Right renal pelvis (tissue), 4 donors: ENCODE measurements around the gene KDM7A. TPM values are rescaled to one million over a fixed set of nuclear protein-coding genes. Genes with fewer than 3 reads are reported as not detected.

Experiments used
- DNase-seq, 4 donors: peaks; one replicate each; pipeline ENCODE4 v3.0.0-alpha.2; 2013; ENCODE audit warnings: low read depth in 4 of 4, low spot score in 3 of 4, missing footprints in 1 of 4
- polyA plus RNA-seq, 4 donors: library from polyadenylated mRNA; unstranded; fragments of 120-200 nt; gene quantifications; one replicate each; pipeline ENCODE4 v1.2.1, GENCODE V29; 2013; ENCODE audit not compliant: insufficient read length in 4 of 4

The KDM7A gene
- polyA plus RNA-seq, 4 donors = 11.7 to 15.4 (median 12.8) TPM

DNA sequence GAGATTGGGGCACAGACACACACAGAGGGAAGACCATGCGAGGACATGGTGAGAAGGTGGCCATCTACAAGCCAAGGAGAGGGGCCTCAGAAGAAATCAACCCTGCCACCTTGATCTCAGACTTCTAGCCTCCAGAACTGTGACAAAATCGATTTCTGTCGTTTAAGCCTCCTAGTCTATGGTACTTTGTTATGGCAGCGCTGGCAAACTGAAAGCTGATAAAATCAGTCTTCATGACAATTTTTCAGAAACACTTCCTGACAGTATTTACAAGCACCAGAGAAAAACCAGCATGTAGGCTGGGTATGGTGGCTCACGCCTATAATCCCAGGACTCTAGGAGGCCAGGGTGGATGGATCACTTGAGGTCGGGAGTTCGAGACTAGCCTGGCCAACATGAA is 118.3 kb downstream of the KDM7A start:
- no peak for DNase-seq

DNA sequence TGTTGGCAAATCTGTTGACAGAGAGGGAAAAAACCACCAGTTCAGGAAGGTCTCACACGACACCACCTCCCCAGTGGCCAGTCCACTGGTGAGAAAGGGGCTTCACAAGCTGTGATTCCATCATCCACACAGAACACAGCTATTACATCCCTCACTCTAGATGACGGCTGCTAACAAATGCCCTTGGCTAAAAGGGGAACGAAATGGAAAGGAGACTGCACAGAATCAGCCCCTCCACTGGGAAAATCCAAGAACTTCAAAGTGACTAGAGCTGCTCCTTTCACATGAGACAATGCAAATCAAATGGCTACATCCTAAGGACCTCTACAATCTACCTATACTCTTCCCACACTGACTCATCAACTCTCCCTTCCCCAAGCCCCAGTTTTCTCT is 119.6 kb downstream of the KDM7A start:
- DNase-seq = no peak

DNA sequence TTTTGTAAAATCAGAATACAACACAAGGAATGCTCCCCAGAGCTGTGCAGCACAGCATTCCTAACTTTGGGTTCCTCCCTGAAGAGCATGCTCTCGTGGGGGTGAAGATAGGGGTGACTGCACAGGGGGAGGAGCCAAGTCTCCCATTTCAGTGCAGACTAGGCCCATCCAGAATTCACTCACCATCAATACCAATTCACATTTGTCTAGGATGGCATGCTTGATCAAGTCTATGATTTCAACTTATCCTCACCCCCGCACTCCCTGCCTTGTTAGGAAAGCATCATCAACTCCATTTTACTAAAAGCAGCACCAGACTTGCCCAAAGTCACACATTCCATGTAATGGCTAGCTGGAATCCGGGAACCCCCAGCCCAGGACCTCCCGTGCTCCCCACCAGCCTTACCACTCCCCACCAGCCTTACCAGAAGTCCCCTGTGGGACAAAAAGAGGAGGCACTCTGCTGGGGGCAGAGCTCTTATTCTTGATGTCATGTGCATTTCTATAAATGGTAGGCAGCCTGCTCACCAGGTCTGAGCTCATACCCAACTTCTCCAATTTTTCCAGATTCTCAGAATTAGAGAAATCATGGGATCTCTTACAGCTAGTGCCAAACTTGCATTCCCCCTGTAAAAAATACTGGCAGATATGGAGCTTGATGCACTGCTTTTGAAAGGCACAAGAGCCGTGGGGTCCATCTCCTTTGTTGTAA is 120.2 kb downstream of the KDM7A start:
- DNase-seq = no peak

DNA sequence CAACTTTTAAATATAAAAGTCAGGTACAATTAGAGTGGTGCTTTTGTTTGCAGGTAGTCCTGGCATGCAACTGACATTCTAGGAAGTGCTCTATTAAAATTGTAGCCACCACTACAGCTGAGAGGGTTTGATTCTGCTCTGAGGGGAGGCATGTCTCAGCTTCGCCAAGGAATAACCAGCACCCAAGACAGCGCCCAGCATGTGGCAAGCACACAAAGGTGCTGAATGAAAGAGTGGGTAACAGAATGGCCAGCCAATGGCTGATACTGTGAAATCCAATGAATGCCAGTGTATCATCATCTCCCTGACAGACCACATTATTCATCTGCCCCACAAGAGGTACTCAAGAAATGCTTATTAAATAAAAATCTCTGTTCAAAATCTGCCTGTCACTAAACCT is 121.0 kb downstream of the KDM7A start:
- DNase-seq = no peak

DNA sequence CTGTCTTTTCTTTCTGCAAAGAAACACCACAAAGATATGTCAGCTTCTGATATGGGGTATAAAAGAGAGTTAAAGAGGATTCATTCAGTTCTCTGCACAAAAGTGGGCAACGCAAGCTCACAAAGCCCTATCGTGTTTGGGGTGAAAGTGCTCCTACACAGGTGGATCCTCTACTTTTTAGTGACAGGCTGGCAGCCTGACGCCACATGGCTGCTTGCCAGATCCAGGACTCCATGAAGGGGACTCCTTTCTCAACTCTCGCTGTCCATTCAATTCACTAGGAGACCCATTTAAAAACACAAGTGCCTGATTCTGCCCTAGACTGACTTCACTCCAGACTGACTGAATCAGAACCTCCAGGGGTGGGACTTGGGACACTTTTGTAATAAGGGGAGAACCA is 122.0 kb downstream of the KDM7A start:
- no peak for DNase-seq

DNA sequence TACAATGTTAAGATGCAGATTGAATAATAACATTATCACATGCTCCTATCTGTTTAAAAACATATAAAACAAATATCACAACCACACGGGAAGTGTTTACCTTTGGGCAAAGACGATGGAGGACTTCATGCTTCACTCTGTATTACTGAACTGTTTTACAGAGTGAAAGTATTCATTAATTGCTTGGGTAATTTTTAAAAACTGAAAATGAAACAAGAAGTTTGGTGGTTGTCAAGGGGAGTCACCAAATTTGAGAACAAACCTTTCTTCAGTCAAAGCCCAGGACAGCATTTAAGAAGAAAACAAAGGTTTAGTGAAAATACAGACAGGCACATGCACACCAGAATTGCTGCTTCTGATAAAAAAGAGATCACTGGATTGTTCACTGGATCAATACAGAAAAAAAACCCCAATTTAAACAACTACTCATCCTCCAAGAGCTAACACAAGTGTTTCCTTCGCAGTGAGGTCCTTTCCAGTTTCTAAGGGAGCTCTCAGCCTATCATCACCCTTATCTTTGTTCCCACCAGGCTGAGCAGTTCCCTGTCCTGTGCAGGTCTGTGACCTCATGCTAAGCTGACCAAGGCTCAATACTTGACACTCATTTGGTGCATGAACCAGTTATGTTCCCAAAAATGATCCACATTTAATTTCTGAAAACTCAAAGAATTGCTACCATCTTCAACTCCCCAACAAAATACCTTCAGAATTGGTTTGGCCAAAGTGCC is 122.8 kb downstream of the KDM7A start:
- no peak for DNase-seq

DNA sequence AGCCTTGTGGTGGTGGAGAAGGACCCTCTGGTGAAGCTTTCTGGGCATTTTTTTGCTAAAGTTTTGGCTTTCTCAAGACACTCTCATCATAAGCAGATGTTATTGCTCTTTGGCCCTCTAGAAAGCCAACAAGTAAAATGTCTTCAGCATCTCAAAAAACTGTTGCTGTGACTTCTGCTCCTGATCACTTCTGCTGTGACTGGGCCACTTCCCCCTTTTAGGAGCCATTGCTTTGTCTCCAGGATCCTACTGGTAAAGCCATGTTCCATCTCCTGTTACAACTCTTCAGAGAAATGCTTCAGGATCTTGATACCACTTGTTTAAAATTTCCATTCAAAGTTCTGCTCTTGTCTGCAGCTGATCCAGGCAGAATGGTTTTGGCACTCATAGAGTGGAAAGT is 125.0 kb downstream of the KDM7A start:
- no peak for DNase-seq

DNA sequence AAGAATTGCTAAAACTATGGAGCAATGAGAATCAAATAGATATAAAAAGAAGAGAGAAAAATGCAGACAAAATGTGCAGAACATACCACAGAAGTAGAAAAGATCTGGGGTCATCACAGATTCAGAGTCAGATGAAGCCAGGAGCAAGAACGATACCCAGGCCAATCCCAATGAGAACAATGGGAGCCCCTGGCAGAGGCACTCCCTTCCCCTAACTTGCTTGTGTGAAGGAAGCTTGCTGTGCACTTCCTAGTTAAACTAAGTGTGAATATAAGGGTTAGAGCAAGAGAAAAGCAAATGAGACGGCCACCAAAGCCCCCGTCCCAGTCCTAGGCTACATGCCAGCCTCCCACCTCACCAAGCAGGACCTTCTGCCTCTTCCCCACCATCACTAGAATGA is 126.7 kb downstream of the KDM7A start:
- no peak for DNase-seq

DNA sequence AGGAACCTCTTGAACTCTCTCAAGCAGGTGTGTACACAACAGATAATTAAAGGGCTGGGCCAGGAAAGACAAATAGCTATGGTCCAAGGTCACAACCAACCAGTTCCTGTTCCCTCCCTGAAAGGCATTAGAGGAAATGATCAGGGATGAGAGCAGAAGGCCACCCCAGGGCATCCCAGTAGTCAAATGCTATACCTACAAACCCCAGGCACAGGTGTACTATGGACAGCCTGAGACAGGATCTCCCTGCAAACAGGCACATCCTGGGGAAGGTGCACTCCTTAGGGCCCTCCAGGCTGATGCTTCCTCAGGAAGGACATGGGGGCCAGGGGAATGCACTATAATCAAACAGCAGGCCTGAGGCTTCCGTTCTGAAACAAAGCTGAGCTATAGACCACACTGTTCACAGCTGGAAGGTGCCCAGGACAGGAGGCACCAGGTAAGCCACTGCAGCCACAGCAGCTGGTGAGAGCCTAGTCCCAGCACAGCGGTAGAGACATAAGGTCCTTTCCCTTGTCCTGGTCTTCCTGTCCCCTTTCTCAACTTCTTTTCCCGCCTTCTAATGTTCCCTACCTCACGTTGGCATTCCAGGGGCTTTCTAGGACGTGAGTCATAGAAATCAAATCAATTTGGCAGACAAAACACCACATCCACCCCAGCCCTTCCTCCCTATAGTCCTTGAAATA is 127.3 kb downstream of the KDM7A start:
- no peak for DNase-seq

DNA sequence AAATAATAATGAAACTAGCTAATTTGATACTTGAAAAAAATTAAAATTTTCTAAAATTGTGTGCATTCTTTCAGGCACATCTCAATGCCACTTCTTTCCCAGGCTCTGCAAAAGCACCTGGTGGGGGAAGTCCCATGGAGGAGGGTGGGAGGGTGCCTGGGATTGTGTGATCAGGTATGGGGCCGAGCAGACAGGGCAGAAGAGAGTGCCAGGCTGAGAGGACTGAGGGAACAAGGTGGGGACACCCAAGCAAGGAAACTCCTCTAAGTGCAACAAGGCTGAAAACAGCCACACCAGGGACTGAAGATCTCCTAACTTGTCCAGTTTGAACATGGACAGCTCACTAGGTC is 127.8 kb downstream of the KDM7A start:
- no peak for DNase-seq

DNA sequence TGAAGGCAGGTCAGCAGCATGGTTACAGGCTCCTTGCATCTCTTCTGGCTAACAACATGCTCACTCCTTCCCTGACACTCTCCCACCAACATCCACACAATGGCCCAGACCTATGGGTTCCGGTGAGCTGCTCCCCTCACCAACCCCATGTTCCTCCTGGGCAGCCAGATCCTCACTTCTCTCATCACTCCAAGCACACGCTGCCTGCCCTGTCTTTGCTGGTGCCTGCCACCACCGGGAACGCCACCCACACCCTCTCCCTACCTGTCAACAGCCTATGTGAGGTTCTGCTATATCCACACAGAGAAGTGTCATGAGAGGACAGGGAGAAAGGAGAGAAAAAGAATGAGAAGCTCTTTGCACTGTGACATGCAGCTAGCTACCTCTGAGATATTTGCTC is 128.6 kb downstream of the KDM7A start:
- no peak for DNase-seq

DNA sequence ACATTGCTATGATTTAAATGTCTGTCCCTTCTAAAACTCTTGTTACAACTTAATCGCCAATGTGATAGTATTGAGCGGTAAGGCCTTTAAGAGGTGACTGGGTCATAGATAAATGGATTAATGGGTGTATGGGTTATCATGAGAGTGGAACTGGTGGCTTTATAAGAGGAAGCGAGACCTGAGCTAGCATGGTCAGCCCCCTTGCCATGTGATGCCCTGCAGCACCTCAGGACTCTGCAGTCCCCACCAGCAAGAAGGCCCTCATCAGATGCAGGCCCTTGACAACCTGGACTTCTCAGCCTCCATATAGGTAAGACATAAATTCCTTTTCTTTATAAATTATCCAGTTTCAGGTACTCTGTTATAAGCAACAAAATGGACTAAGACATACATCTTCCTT is 129.6 kb downstream of the KDM7A start:
- no peak for DNase-seq

DNA sequence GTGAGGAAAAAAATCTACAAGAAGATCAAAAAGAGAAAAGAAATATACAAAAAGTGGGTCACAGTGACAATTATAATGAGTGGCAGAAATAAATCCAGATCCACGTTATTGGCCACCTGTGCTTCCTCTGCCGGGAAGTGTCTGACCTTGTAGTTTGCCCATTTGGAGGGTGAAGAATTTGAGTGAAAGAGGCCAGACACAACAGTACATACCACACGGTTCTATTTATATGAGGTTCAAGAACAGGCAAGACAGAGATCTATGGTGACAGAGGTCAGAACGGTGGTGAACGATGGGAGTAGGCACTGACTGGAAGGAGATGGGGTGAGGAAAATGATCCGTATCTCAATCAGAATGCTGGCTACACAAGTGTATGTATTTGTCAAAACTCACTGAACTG is 131.1 kb downstream of the KDM7A start:
- DNase-seq = no peak

DNA sequence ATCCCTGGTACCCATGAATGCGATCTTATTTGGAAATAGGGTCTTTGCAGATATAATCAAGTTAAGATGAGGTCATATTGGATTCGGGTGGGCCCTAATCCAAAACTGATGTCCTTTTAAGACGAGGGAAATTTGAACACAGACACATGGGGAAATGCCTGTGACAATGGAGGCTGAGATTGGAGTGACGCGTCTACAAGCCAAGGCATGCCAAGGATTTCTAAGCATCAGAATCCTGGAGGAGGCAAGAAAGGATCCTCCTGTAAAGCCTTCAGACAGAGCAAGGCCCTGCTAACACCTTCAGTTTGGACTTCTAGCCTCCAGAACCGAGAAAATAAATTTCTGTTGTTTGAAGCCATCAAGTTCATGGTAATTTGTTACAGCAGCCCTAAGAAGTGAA is 132.5 kb downstream of the KDM7A start:
- DNase-seq = no peak

DNA sequence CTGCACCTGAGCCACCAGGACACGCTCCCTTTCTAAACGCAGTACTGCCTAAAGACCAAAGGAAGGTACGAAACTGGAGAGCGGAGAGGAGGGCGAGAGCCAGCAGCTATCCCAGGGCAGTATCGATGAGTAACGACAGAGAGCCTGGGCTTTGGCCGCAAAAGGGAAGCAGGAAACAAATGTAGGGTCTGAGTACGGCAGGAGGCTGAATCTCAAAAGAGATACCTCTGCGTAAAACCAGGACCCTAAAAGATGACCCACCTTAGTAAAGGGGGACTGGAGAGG is 134.5 kb downstream of the KDM7A start:
- no peak for DNase-seq

DNA sequence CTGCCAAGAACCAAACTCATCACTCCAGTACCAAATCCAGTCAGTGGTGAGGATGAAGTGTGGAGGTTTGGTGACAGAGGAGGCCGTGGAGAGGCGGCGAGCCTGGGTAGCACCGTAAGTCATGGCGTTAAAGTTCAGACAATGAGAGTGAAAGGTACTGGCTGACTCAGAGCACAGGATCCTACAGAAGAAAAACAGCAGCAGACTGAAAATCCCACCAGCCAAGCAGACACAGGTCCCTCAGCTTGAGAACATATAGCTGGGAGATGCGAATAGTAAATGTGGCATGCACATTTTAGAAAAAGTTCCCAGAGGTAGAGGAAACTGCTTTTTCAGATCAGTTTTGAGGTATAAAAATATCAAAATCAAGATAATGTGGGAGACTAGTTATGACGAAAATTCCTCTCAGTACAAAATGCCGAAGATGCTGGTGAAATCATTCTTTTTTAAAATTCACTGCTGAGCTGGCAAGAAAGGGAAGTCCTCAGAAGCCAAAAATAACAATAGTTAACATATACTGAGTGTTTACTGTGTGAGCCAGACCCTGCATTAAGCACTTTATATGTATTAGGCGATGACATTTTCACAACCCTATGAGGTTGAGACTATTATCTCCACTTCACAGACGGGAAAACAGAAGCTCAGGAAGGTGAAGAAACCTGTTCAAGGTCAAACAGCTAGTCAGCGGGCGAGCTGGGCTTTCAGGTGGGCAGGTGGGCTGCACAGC is 135.0 kb downstream of the KDM7A start:
- no peak for DNase-seq

DNA sequence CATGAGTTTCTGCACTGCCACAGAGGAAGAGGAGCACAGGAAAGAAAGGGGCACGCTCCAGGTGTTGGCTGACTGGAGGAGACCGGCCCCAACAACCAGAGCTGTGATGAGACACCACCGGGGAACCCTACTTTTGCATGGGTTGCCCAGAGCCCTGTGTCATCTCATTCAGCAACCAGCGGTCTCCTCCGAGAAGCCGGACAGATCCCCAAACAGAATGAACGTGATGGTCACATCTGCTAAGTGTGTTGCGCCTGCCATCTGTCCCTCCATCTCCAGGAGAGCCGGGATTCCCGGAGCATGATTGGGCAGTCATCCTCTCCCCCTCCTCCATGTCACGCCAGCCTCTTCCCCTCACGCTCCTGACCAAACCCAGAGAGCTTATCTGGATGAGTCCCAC is 136.9 kb downstream of the KDM7A start:
- no peak for DNase-seq

DNA sequence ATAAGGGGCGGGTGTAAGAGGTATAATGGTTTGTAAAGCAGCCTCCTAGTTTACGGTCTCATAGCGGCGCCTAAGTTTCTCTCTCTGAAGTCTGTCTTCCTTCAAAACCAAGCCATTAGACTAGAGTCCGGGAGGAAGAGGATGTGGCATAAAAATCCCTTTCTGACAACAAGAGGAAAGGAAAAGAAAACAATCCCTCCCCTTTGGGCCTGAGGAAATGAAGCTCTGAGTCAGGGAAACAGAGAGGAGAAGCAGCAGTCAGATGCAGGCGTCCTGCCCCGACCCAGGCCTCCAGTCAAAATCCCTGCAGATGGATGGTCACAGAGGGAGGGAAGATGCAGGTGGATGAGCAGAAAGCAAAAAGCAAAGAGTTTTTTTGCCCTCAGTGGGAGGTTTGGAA is 137.7 kb downstream of the KDM7A start:
- no peak for DNase-seq

DNA sequence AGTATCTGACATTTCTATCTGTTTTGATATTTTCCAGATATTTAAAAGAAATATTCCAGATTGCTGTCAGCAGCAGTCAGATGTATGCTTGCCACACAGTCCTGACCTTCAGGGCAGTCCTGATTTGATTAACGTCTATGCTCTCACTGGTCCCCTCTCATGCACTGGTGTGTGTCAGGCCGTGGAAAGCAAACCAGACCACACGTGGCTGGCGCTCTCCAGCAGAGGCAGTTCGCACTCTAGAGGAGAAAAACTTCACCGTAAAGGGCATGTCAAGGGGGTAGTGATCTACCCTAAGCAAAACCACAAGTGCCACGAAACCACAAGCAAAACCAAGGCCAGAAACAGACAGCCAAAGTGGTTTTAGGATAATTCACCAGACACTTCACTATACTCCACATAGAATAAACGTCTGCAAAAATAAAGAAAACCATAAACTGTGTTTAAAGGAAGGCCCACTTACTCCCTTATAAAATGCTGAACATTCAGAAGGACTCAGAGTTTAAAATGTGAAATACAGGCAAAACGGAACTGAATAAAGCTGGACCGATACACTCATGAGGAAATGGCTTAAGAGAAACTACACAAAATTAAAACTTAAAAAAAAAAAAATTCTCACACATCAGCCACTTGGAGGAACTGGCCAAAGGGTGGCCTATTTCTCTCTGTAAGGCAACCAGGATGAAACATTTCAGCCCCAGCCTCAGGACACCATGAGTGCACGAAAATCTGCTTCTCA is 140.4 kb downstream of the KDM7A start:
- no peak for DNase-seq

DNA sequence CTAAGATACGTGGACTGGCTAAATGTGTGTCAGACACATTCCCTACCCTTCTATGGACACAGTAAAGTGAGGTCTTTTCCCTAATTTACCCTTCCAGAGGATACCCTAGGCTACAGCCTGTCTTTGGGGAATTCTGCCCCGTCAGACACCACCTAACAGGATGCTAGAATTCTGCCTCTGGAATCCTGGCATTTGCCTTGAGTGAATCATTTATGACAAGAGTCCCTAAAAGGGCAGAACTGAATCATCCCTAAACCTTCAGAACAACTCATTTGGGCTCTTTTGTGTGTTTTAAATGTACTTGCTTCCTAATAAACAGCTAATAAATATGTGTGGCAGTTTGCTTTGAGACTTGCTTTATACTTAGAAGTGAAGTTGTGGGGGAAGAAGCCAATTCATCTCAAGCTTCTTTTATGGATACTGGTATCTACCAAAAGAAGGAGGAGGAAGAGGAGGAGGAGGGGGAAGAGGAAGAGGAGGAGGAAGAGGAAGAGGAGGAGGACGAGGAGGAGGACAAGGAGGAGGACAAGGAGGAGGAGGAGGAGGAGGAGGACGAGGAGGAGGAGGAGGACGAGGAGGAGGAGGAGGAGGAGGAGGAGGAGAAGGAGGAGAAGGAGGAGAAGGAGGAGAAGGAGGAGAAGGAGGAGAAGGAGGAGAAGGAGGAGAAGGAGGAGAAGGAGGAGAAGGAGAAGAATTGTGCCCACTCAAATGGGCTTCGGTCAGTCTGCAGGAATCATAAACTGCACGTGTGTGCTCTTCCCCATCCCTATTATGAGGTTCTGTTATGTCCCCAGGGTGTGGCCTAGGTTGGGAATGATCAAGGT is 141.2 kb downstream of the KDM7A start:
- no peak for DNase-seq
